DOHH2 (cell line): ENCODE data around the gene SIRT3.

Source experiments
- H3F3A ChIP-seq: fragments of 200-600 bp; sonication (generic), shearing (Covaris generic); 2 replicates; pipeline ENCODE4 v1.6.0; 2016; ENCODE audit warnings: antibody characterized with exemption, mild to moderate bottlenecking; ENCODE audit not compliant: control insufficient read depth, insufficient read depth
- H3K27ac ChIP-seq: fragments of 200-600 bp; sonication (generic); 2 replicates; pipeline ENCODE4 v1.5.1; 2014; ENCODE audit warnings: low read depth, mild to moderate bottlenecking, low read length, moderate library complexity
- H3K27me3 ChIP-seq: fragments of 200-600 bp; sonication (generic); 2 replicates; pipeline ENCODE4 v1.6.1; 2014; ENCODE audit warnings: mild to moderate bottlenecking, low read length, mixed read lengths; ENCODE audit not compliant: control insufficient read depth
- H3K36me3 ChIP-seq: fragments of 200-600 bp; sonication (generic); 2 replicates; pipeline ENCODE4 v1.6.1; 2014; ENCODE audit warnings: mild to moderate bottlenecking, low read length, moderate library complexity, mixed read lengths; ENCODE audit not compliant: control insufficient read depth
- H3K4me1 ChIP-seq: fragments of 200-600 bp; sonication (generic); 2 replicates; pipeline ENCODE4 v1.6.1; 2014; ENCODE audit warnings: mild to moderate bottlenecking, low read length, mixed read lengths; ENCODE audit not compliant: control insufficient read depth
- H3K4me2 ChIP-seq: fragments of 200-600 bp; sonication (generic); 2 replicates; pipeline ENCODE4 v1.6.0; 2014; ENCODE audit warnings: mild to moderate bottlenecking, low read length, moderate library complexity
- H3K4me3 ChIP-seq: fragments of 200-600 bp; sonication (generic); 2 replicates; pipeline ENCODE4 v1.5.1; 2014; ENCODE audit warnings: mild to moderate bottlenecking, low read length, mixed read lengths
- H3K79me2 ChIP-seq: fragments of 200-600 bp; sonication (generic); 2 replicates; pipeline ENCODE4 v1.6.1; 2014; ENCODE audit warnings: mild to moderate bottlenecking, low read length, mixed read lengths; ENCODE audit not compliant: control insufficient read depth
- H3K9me2 ChIP-seq: fragments of 200-600 bp; sonication (generic); replicated peaks from 2 replicates; pipeline ENCODE4 v1.6.1; 2014; ENCODE audit warnings: mild to moderate bottlenecking, low read length, mixed read lengths; ENCODE audit not compliant: control insufficient read depth
- H3K9me3 ChIP-seq: fragments of 200-600 bp; sonication (generic); 2 replicates; pipeline ENCODE4 v1.6.1; 2014; ENCODE audit warnings: antibody characterized with exemption, low read length, mixed read lengths; ENCODE audit not compliant: control insufficient read depth, insufficient read depth
- H4K20me1 ChIP-seq: fragments of 200-600 bp; sonication (generic); 2 replicates; pipeline ENCODE4 v1.6.0; 2014; ENCODE audit warnings: low read depth, mild to moderate bottlenecking, antibody characterized with exemption, low read length, moderate library complexity; ENCODE audit not compliant: control insufficient read depth, insufficient read depth
- EZH2phosphoT487 ChIP-seq: fragments of 200-600 bp; sonication (generic); IDR thresholded peaks from 2 replicates; pipeline ENCODE4 v1.6.1; 2017; ENCODE audit warnings: borderline replicate concordance, mild to moderate bottlenecking, antibody characterized with exemption, low read length, moderate library complexity, mixed read lengths
- TF ChIP-seq, protein P1 (sequence below): fragments of 200-600 bp; sonication (generic); IDR thresholded peaks from one replicate; pipeline ENCODE4 v1.5.1; 2014; ENCODE audit warnings: antibody characterized with exemption, mild to moderate bottlenecking, low read depth, low read length; ENCODE audit not compliant: poor library complexity, severe bottlenecking

The SIRT3 gene

DNA sequence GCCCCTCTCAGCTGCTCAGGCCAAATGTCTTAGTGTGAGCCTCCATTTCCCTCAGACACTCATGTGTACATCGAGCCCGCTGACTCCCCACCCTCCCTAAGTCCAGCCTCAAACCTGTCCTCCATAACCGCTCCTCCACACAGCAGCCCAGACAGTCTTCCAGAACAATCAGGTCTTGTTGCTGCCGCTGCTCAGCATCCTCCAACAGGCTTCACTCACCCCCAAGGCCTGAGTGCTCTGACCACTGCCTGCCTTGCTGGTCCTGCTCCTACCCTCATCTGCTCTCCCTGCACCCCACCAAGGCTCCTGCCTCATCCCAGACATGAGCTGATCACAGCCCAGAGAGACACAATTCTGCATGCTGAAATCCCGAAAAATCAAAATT, 17.7 kb upstream of the SIRT3 start:
- Histone ChIP-seq H3K4me2 (no peak overlapping the region), H3F3A (peaks cover 16% of the 10 kb centered on the region), H3K27me3 (no peaks in the 10 kb centered on the region), H3K9me3 (no peaks in the 10 kb centered on the region), H3K4me3 (no peak overlapping the region), H3K4me1 (peaks cover 19% of the 10 kb centered on the region), H4K20me1 (peaks cover 3% of the 10 kb centered on the region; the same call in 1 of the 2 replicates), H3K36me3 (peaks cover 44% of the 10 kb centered on the region), H3K9me2 (no peaks in the 10 kb centered on the region), H3K79me2 (no peaks in the 10 kb centered on the region), H3K27ac (no peak overlapping the region)
- TF ChIP-seq, protein P1, sequence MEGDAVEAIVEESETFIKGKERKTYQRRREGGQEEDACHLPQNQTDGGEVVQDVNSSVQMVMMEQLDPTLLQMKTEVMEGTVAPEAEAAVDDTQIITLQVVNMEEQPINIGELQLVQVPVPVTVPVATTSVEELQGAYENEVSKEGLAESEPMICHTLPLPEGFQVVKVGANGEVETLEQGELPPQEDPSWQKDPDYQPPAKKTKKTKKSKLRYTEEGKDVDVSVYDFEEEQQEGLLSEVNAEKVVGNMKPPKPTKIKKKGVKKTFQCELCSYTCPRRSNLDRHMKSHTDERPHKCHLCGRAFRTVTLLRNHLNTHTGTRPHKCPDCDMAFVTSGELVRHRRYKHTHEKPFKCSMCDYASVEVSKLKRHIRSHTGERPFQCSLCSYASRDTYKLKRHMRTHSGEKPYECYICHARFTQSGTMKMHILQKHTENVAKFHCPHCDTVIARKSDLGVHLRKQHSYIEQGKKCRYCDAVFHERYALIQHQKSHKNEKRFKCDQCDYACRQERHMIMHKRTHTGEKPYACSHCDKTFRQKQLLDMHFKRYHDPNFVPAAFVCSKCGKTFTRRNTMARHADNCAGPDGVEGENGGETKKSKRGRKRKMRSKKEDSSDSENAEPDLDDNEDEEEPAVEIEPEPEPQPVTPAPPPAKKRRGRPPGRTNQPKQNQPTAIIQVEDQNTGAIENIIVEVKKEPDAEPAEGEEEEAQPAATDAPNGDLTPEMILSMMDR: no peak
- no peak for TF ChIP-seq EZH2phosphoT487

DNA sequence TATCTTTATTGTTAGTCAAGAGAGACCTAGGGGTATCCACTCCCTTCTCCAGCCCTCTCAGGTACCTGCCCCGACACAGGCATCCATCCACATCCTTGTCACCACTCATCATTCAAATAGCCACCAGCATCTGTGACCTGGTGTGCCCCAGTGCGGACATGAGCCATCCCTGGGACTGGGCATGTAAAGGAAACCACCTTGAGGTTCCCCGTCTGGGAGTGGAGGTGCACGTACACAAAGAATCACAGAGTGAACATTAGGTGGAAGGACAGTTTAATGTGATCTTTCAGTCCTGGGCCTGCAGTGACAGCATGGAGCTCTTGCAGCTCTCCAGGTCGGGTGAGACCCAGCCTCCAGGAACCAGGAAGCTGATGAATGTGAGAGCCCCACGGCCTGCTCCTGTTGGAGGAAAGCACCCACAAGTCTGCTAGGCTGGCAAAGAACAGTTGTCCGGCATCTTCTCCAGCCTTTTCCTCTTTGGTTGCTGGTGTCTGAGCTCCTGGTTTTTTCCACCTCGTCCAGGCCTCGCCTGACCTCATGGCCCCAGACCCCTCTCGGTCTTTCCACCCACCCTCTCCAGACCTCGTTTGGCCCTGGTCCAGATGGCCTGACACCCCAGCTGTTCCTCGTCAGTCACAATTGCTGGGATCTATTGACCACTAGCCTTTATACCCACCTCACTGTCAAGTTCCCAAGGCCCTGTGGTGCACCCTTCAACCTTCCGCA, 17.2 kb upstream of the SIRT3 start:
- peaks cover 16% of the 10 kb centered on the region for H3F3A ChIP-seq
- no peak overlapping the region for H3K4me2 ChIP-seq
- TF ChIP-seq, protein P1: no peak
- no peak for TF ChIP-seq EZH2phosphoT487
- no peaks in the 10 kb centered on the region for H3K9me2 ChIP-seq
- H3K4me1 ChIP-seq: peaks cover 18% of the 10 kb centered on the region
- H4K20me1 ChIP-seq: peaks cover 3% of the 10 kb centered on the region; the same call in 1 of the 2 replicates
- no peaks in the 10 kb centered on the region for H3K79me2 ChIP-seq
- H3K4me3 ChIP-seq: no peak overlapping the region
- H3K36me3 ChIP-seq: peaks cover 49% of the 10 kb centered on the region
- no peak overlapping the region for H3K27ac ChIP-seq
- H3K27me3 ChIP-seq: no peaks in the 10 kb centered on the region
- H3K9me3 ChIP-seq: no peaks in the 10 kb centered on the region

DNA sequence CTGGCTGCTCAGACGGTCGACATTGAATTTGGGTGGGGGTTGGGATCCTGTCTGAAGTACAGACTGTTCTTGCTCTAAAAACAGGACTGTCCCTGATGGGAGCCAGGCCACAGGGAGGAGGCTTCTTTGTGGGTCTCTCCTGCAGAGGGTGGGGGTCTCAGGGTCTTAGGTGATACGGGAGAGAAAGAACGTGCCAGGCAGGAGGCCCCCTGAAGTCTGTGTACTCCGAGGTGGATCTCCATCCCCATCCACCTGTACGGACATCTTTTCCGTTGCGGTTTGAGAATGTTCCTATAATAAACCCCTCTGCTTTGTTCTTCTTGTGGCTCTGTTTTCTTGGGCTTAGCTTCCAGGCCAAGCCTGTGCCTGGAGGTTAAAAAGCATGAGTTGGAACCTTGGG, 16.5 kb upstream of the SIRT3 start:
- peaks cover 3% of the 10 kb centered on the region; the same call in 1 of the 2 replicates for H4K20me1 ChIP-seq
- peaks cover 56% of the 10 kb centered on the region for H3K36me3 ChIP-seq
- no peaks in the 10 kb centered on the region for H3K27me3 ChIP-seq
- no peak overlapping the region for H3K4me2 ChIP-seq
- no peaks in the 10 kb centered on the region for H3K9me2 ChIP-seq
- peaks cover 16% of the 10 kb centered on the region for H3F3A ChIP-seq
- no peak overlapping the region for H3K27ac ChIP-seq
- H3K4me3 ChIP-seq: no peak overlapping the region
- no peaks in the 10 kb centered on the region for H3K9me3 ChIP-seq
- TF ChIP-seq, protein P1: no peak
- TF ChIP-seq EZH2phosphoT487: no peak
- H3K79me2 ChIP-seq: no peaks in the 10 kb centered on the region
- H3K4me1 ChIP-seq: peaks cover 11% of the 10 kb centered on the region
